Measurements from ENCODE around the gene SORL1.

SORL1 gene

GRCh38 chr11:121655537-121656327 is 203.6 kb downstream of the SORL1 start:
- Histone ChIP-seq H3K27ac (ENCODE audit: low read depth, low read length, poor library complexity, severe bottlenecking) (no peak overlapping the region), H3K79me2 (ENCODE audit: insufficient read depth, low read length) (no peaks in the 10 kb centered on the region), H3K4me3 (ENCODE audit: low read depth, low read length, poor library complexity, severe bottlenecking) (peak overlapping the region; percentile 56), H3K4me1 (ENCODE audit: insufficient read depth, low read length, severe bottlenecking) (peaks cover 12% of the 10 kb centered on the region), H3F3A (ENCODE audit: insufficient read depth, low read length) (no peaks in the 10 kb centered on the region), H2AFZ (ENCODE audit: low read length) (0 out of 2 replicates have a peak overlapping the region, but pooled peaks have one; percentile 39), H3K4me2 (ENCODE audit: low read length) (peak overlapping the region; percentile 94), H3K36me3 (ENCODE audit: insufficient read depth, low read length) (no peaks in the 10 kb centered on the region), H3K9me3 (ENCODE audit: low read length) (no peaks in the 10 kb centered on the region), H3K9me2 (ENCODE audit: low read depth, low read length) (no peaks in the 10 kb centered on the region), H3K27me3 (ENCODE audit: insufficient read depth, low read length) (no peaks in the 10 kb centered on the region), H3K9ac (ENCODE audit: low read length) (peak overlapping the region; percentile 39; the same call in 1 of the 2 replicates), H4K20me1 (ENCODE audit: insufficient read depth, low read length) (no peaks in the 10 kb centered on the region)
- TF ChIP-seq EZH2 (IDR thresholded peaks at IDR 0.05; ENCODE audit: borderline replicate concordance, low read length) (no peak), CTCF (IDR thresholded peaks at IDR 0.05; ENCODE audit: low read length) (peak; percentile 56)

- no peak overlapping the region for H3K9ac ChIP-seq (ENCODE audit: low read length)
- no peak overlapping the region for H2AFZ ChIP-seq (ENCODE audit: low read length)
- H3K4me3 ChIP-seq (ENCODE audit: low read depth, low read length, poor library complexity, severe bottlenecking): no peak overlapping the region
- no peaks in the 10 kb centered on the region for H3K79me2 ChIP-seq (ENCODE audit: insufficient read depth, low read length)
- TF ChIP-seq CTCF (IDR thresholded peaks at IDR 0.05; ENCODE audit: low read length) (no peak), EZH2 (IDR thresholded peaks at IDR 0.05; ENCODE audit: borderline replicate concordance, low read length) (no peak)
- no peaks in the 10 kb centered on the region for H3F3A ChIP-seq (ENCODE audit: insufficient read depth, low read length)
- H3K36me3 ChIP-seq (ENCODE audit: insufficient read depth, low read length): no peaks in the 10 kb centered on the region
- H3K4me2 ChIP-seq (ENCODE audit: low read length): peak overlapping the region; percentile 94
- no peak overlapping the region for H3K27ac ChIP-seq (ENCODE audit: low read depth, low read length, poor library complexity, severe bottlenecking)
- H3K9me3 ChIP-seq (ENCODE audit: low read length): no peaks in the 10 kb centered on the region
- H3K27me3 ChIP-seq (ENCODE audit: insufficient read depth, low read length): no peaks in the 10 kb centered on the region
- peaks cover 12% of the 10 kb centered on the region for H3K4me1 ChIP-seq (ENCODE audit: insufficient read depth, low read length, severe bottlenecking)
- H3K9me2 ChIP-seq (ENCODE audit: low read depth, low read length): no peaks in the 10 kb centered on the region
- H4K20me1 ChIP-seq (ENCODE audit: insufficient read depth, low read length): no peaks in the 10 kb centered on the region
These were observed 204.4 kb downstream of the SORL1 start for GRCh38 chr11:121656328-121657090.

GRCh38 chr11:121657146-121657545 is 205.0 kb downstream of the SORL1 start:
- Histone ChIP-seq H3K9me3 (ENCODE audit: low read length) (no peaks in the 10 kb centered on the region), H3F3A (ENCODE audit: insufficient read depth, low read length) (no peaks in the 10 kb centered on the region), H3K4me2 (ENCODE audit: low read length) (no peak overlapping the region), H3K4me3 (ENCODE audit: low read depth, low read length, poor library complexity, severe bottlenecking) (no peak overlapping the region), H3K9me2 (ENCODE audit: low read depth, low read length) (no peaks in the 10 kb centered on the region), H3K9ac (ENCODE audit: low read length) (no peak overlapping the region), H3K4me1 (ENCODE audit: insufficient read depth, low read length, severe bottlenecking) (peaks cover 12% of the 10 kb centered on the region), H3K79me2 (ENCODE audit: insufficient read depth, low read length) (no peaks in the 10 kb centered on the region), H3K36me3 (ENCODE audit: insufficient read depth, low read length) (no peaks in the 10 kb centered on the region), H3K27me3 (ENCODE audit: insufficient read depth, low read length) (no peaks in the 10 kb centered on the region), H4K20me1 (ENCODE audit: insufficient read depth, low read length) (no peaks in the 10 kb centered on the region), H2AFZ (ENCODE audit: low read length) (no peak overlapping the region), H3K27ac (ENCODE audit: low read depth, low read length, poor library complexity, severe bottlenecking) (no peak overlapping the region)
- no peak for TF ChIP-seq EZH2 (IDR thresholded peaks at IDR 0.05; ENCODE audit: borderline replicate concordance, low read length)
- no peak for TF ChIP-seq CTCF (IDR thresholded peaks at IDR 0.05; ENCODE audit: low read length)
